Measurements from ENCODE around the gene LMO2. TPM values are rescaled to one million over a fixed set of nuclear protein-coding genes. Genes with fewer than 3 reads are reported as not detected.

LMO2 gene
- total and polyA plus RNA-seq, 4 donors, result 1.5 to 81.9 (median 6.0) TPM

GRCh38 chr11:33899400-33900037 lies 7.6 kb upstream of the LMO2 start:
- H3K9me3 ChIP-seq (ENCODE audit: control insufficient read depth in 4 of 4, low read length in 3 of 4), result no peaks in the 10 kb centered on the region
- H3K27me3 ChIP-seq (ENCODE audit: control insufficient read depth in 4 of 4, insufficient read depth in 4 of 4, low read length in 3 of 4), result no peaks in the 10 kb centered on the region
- no peak overlapping the region for H3K9ac ChIP-seq (ENCODE audit: low read depth in 1 of 2, low read length in 2 of 2)
- TF ChIP-seq JUND (IDR thresholded peaks at IDR 0.05) (peak; percentile 40 to 52), FOXA1 (IDR thresholded peaks at IDR 0.05) (no peak), NR2F2 (IDR thresholded peaks at IDR 0.05) (peak; percentile 39)
- TF ChIP-seq, protein P1, sequence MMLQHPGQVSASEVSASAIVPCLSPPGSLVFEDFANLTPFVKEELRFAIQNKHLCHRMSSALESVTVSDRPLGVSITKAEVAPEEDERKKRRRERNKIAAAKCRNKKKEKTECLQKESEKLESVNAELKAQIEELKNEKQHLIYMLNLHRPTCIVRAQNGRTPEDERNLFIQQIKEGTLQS (IDR thresholded peaks at IDR 0.05), result no peak
- WGBS, result 44% methylated on average over 11 of the region's 11 CpGs
- H3K4me1 ChIP-seq (ENCODE audit: control insufficient read depth in 4 of 4, insufficient read depth in 4 of 4, low read length in 3 of 4), result no peaks in the 10 kb centered on the region
- DNase-seq (ENCODE audit: low spot score), result no peak
- H3K36me3 ChIP-seq (ENCODE audit: control insufficient read depth in 4 of 4, insufficient read depth in 3 of 4, low read depth in 1 of 4, low read length in 3 of 4), result no peaks in the 10 kb centered on the region
- H3K27ac ChIP-seq (ENCODE audit: low read depth in 1 of 2, low read length in 2 of 2), result no peak overlapping the region
- H3K4me3 ChIP-seq (ENCODE audit: low read depth in 1 of 3, low read length in 3 of 3), result no peak overlapping the region

GRCh38 chr11:33898957-33899356 lies 7.1 kb upstream of the LMO2 start:
- DNase-seq (ENCODE audit: low spot score), result no peak
- Histone ChIP-seq H3K36me3 (ENCODE audit: control insufficient read depth in 4 of 4, insufficient read depth in 3 of 4, low read depth in 1 of 4, low read length in 3 of 4) (no peaks in the 10 kb centered on the region), H3K4me3 (ENCODE audit: low read depth in 1 of 3, low read length in 3 of 3) (no peak overlapping the region), H3K9ac (ENCODE audit: low read depth in 1 of 2, low read length in 2 of 2) (no peak overlapping the region), H3K27me3 (ENCODE audit: control insufficient read depth in 4 of 4, insufficient read depth in 4 of 4, low read length in 3 of 4) (no peaks in the 10 kb centered on the region), H3K4me1 (ENCODE audit: control insufficient read depth in 4 of 4, insufficient read depth in 4 of 4, low read length in 3 of 4) (no peaks in the 10 kb centered on the region), H3K9me3 (ENCODE audit: control insufficient read depth in 4 of 4, low read length in 3 of 4) (no peaks in the 10 kb centered on the region), H3K27ac (ENCODE audit: low read depth in 1 of 2, low read length in 2 of 2) (no peak overlapping the region)
- TF ChIP-seq FOXA1 (IDR thresholded peaks at IDR 0.05), result no peak
- TF ChIP-seq, protein P2, sequence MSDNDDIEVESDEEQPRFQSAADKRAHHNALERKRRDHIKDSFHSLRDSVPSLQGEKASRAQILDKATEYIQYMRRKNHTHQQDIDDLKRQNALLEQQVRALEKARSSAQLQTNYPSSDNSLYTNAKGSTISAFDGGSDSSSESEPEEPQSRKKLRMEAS (IDR thresholded peaks at IDR 0.05), result no peak
- TF ChIP-seq, protein P3, sequence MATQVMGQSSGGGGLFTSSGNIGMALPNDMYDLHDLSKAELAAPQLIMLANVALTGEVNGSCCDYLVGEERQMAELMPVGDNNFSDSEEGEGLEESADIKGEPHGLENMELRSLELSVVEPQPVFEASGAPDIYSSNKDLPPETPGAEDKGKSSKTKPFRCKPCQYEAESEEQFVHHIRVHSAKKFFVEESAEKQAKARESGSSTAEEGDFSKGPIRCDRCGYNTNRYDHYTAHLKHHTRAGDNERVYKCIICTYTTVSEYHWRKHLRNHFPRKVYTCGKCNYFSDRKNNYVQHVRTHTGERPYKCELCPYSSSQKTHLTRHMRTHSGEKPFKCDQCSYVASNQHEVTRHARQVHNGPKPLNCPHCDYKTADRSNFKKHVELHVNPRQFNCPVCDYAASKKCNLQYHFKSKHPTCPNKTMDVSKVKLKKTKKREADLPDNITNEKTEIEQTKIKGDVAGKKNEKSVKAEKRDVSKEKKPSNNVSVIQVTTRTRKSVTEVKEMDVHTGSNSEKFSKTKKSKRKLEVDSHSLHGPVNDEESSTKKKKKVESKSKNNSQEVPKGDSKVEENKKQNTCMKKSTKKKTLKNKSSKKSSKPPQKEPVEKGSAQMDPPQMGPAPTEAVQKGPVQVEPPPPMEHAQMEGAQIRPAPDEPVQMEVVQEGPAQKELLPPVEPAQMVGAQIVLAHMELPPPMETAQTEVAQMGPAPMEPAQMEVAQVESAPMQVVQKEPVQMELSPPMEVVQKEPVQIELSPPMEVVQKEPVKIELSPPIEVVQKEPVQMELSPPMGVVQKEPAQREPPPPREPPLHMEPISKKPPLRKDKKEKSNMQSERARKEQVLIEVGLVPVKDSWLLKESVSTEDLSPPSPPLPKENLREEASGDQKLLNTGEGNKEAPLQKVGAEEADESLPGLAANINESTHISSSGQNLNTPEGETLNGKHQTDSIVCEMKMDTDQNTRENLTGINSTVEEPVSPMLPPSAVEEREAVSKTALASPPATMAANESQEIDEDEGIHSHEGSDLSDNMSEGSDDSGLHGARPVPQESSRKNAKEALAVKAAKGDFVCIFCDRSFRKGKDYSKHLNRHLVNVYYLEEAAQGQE (IDR thresholded peaks at IDR 0.05), result no peak
- TF ChIP-seq TAF1 (conservative IDR thresholded peaks at IDR 0.05), result no peak
- no peak for TF ChIP-seq HNF4A (conservative IDR thresholded peaks at IDR 0.05)
- no peak for TF ChIP-seq EGR1 (IDR thresholded peaks at IDR 0.05; ENCODE audit: low read depth in 2 of 2)
- no peak for TF ChIP-seq NR2F2 (IDR thresholded peaks at IDR 0.05)
- TF ChIP-seq FOXA2 (IDR thresholded peaks at IDR 0.05), result no peak
- no peak for TF ChIP-seq RXRA (IDR thresholded peaks at IDR 0.05)
- no peak for TF ChIP-seq RAD21 (IDR thresholded peaks at IDR 0.05)
- TF ChIP-seq, protein P4, sequence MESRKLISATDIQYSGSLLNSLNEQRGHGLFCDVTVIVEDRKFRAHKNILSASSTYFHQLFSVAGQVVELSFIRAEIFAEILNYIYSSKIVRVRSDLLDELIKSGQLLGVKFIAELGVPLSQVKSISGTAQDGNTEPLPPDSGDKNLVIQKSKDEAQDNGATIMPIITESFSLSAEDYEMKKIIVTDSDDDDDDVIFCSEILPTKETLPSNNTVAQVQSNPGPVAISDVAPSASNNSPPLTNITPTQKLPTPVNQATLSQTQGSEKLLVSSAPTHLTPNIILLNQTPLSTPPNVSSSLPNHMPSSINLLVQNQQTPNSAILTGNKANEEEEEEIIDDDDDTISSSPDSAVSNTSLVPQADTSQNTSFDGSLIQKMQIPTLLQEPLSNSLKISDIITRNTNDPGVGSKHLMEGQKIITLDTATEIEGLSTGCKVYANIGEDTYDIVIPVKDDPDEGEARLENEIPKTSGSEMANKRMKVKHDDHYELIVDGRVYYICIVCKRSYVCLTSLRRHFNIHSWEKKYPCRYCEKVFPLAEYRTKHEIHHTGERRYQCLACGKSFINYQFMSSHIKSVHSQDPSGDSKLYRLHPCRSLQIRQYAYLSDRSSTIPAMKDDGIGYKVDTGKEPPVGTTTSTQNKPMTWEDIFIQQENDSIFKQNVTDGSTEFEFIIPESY (IDR thresholded peaks at IDR 0.05), result no peak
- TF ChIP-seq GABPA (IDR thresholded peaks at IDR 0.05 in 1 of 2, conservative IDR thresholded peaks at IDR 0.05 in 1 of 2), result no peak
- no peak for TF ChIP-seq CTCF (IDR thresholded peaks at IDR 0.05; ENCODE audit: low read depth, low read length, missing input control)
- TF ChIP-seq SP1 (IDR thresholded peaks at IDR 0.05), result no peak
- WGBS, result 90% methylated on average over 3 of the region's 3 CpGs

All from liver (tissue), 9 donors.